ENCODE data around the gene NR3C2.

DNA sequence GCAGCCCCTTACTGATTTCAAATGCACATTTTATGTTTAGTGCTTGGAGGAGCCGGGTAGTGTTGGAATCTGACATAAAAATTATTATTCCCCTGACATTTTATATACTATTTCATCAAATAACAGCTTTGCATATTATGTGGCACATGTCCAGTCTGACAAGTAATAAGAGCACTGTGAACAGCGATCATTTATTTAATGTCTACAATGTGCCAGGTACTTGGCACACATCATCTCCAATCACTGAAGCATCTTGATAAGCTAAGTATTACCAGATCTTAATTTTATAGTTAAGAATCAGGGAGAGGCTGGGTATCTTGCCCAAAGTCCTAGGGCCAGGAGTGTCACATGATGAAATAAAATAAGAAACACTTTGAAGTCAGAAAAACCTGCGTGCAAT is 197.2 kb downstream of the NR3C2 start:
- TF ChIP-seq, protein P1, sequence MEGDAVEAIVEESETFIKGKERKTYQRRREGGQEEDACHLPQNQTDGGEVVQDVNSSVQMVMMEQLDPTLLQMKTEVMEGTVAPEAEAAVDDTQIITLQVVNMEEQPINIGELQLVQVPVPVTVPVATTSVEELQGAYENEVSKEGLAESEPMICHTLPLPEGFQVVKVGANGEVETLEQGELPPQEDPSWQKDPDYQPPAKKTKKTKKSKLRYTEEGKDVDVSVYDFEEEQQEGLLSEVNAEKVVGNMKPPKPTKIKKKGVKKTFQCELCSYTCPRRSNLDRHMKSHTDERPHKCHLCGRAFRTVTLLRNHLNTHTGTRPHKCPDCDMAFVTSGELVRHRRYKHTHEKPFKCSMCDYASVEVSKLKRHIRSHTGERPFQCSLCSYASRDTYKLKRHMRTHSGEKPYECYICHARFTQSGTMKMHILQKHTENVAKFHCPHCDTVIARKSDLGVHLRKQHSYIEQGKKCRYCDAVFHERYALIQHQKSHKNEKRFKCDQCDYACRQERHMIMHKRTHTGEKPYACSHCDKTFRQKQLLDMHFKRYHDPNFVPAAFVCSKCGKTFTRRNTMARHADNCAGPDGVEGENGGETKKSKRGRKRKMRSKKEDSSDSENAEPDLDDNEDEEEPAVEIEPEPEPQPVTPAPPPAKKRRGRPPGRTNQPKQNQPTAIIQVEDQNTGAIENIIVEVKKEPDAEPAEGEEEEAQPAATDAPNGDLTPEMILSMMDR (IDR thresholded peaks at IDR 0.05; ENCODE audit: low read length), result no peak
- TF ChIP-seq EZH2phosphoT487 (IDR thresholded peaks at IDR 0.05; ENCODE audit: low read length), result no peak
- TF ChIP-seq EZH2 (optimal IDR thresholded peaks at IDR 0.05; ENCODE audit: low read depth, low read length), result no peak
